HPDE6-E6E7 (cell line): ENCODE data around the gene ZFP3.
"Not testable (repeated sequence)": the region's sequence is repeated elsewhere in the genome, so short reads cannot be mapped to it uniquely, and the experiment has no call there.

Experiments used
- DNase-seq: peaks from one replicate; pipeline ENCODE4 v3.0.0; 2011; ENCODE audit warnings: missing footprints; ENCODE audit errors: extremely low spot score

Gene ZFP3

DNA sequence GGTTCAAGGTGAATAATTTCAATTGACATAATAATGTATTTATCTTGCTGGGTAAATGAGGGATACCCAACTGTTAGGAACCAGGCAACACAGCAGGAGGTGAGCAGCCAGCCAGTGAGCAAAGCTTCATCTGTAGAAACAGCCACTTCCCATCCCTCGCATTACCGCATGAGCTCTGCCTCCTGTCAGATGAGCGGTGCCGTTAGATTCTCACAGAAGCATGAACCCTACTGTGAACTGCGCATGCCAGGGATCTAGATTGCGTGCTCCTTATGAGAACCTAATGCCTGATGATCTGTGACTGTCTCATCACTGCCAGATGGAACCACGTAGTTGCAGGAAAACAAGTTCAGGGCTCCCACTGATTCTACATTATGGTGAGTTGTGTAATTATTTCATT lies 46.6 kb downstream of the ZFP3 start:
- not testable (repeated sequence) for DNase-seq

DNA sequence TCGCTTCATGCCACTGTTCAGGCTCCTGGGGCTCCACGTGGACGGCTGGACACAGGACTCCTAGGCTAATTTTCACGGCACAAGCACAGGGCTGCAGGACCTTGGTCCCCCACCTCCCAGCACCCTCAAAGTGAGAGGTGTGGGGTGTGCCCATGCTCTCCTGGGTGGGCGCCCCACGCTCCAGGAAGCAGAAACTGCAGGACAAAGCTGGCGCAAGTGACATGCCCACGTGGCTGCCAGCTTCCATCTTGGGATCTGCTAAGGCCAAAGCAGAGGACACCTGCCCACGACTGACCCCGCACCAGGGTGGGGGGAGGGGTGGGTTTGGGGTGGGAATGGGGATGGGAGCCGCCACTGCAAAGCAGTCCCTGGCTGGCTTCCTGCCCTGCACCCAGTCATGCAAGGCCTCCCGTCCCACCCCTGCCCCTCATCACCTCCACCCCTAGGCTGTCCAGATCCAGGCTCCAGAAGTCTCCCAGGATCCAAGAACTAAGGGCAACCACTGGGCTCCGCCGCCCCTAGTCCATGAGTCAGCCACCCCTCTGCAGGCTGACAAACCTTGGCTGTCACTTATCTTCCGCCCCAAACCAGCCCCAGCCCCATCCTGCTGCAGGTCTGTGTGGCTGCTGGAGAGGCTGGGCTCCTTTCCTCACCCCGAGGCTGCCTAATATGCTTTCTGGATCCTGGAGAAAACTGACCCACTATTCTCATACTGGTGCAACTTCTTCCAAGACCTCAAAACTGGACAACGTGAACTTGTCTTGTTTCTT lies 48.6 kb downstream of the ZFP3 start:
- DNase-seq, result no peak

DNA sequence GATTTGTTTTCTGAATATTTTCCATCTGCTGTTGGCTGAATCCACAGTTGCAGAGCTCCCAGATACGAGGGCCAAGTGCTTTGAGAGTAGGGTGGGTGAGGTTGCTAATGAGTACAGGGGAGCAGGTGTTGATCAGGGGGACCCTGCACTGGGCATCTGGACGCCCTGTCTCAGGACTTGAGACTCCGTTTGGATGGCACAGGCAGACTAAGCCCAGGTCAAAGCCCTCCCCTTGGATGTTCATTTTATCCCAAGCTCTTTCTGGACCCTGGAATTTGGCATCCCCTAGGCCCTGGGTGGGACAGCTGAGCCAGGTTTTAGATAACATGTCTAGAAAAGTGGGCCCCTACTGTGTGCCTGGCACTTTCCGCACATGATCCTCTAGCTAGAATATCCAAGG lies 49.6 kb downstream of the ZFP3 start:
- DNase-seq, result no peak

DNA sequence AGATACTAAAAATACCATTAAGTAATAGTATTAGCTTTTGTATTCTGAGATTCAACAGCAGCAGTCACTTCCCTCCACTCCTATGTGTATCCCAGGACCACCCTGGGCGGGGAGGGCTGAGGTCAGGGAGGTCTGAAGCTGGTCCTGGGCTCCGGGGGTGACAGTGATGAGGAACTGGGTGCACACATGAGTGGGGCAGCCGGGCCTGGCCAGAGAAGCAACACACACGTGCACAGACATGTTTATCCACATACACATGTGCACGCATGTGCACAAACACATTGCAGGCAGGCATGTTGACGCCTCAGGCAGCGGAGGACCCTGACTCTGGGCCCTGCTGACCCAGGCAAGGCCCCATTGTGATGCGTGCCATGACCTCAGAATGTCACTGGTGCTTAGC lies 50.1 kb downstream of the ZFP3 start:
- not testable (repeated sequence) for DNase-seq

DNA sequence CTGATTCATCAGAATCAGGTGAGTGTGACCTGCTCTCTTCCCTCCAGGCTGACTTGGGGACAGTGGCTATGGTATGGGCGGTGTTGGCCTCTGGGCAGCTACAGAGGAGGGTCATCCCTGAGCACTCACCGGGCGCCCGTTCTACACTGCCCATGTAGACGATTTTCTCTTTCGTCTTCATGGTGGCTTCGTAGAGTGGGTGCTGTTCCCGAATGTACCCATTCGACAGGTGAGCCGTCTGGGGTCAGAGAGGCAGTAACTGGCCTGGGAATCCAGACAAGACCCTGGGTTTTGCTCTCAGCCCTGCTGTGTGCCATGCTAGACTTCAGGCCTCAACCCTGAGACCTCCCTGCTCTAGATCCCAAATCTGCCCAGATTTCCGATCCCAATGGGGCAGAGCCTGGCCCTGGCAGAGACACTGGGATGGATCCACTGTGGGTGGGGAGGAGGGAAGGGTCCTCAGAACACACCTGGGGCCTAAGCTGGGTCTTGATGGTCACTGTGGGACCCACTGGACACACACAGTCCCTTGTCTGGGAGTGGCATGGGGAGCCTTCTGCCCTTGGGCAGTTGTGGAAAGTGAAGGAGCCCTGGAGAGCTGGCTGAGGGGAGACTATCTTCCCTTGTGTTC lies 50.8 kb downstream of the ZFP3 start:
- DNase-seq, result no peak

DNA sequence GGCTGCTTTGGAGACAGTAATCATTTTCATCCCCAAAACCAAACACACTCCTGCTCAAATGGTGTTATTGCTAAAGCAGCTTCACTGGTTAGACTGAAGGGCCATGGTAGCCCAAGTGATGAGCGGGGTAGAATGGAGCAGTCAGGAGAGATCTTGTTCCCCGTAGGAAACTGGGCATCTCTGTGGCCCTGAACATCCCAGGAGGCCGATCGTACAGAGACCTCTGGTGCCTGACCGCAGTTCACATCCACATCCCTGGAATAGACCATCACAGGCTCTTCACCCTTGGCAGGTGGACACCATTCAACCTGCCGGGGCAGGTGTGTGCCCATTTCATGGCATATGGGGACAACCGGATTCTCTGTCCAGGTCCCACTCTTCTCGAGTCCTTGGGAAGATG lies 51.5 kb downstream of the ZFP3 start:
- DNase-seq, result not testable (repeated sequence)

DNA sequence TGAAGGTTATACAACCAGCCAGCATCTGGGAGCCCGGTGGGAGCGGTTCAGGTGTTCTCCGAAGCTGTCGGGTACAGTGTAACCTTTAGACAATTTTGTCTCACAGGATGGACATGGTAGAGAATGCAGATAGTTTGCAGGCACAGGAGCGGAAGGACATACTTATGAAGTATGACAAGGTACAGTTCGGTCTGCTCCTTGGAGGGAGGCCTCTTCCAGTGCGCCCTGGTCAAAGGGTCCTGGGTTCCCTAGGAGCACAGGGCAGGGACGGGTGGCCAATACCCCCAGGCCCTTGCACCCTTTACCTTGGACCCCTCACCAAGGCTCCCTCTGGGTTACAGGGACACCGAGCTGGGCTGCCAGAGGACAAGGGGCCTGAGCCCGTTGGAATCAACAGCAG lies 52.0 kb downstream of the ZFP3 start:
- not testable (repeated sequence) for DNase-seq

DNA sequence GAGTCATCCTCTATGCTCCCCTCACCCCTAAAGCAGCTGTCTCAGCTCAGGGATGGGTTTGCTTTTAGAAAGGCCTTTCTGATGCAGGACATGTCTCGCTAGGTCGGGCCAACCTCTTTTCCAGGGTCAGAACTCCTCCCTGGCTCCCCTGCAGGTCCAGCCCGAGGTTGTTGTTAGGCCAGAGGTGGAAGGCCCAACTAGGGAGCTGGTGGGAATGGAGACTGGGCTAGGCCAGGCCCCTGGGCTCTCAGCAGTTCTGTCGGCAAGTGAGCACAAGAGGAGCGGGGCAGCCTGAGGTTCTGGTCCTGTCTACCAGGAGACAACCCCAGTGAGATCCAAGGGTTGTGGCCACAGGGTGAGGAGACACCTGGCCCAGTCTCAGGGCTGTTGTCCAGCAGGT lies 52.4 kb downstream of the ZFP3 start:
- not testable (repeated sequence) for DNase-seq

DNA sequence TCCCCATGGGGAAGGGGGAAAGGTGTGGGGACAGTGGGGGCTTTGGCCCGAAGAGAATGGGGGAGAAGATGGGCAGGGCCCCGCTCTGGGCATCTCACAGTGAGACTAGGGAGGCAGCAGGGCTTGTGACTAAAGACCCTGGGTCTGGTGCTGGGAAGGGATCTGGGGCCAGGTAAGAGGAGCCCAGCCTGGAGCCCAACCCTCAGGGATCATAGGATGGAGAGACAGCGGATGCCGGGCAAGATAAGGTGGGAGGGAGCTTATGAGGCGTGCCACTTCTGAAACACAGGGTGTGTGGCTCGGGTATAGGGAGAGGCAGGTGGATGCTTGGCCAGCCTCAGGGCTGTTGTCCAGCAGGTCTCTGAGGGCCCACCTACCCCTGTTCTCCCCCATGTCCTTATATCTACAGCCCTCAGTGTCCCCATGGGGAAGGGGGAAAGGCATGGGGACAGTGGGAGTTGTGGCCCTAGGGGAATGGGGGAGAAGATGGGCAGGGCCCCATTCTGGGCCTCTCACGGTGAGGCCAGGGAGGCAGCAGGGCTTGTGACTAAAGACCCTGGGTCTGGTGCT lies 53.0 kb downstream of the ZFP3 start:
- no peak for DNase-seq

DNA sequence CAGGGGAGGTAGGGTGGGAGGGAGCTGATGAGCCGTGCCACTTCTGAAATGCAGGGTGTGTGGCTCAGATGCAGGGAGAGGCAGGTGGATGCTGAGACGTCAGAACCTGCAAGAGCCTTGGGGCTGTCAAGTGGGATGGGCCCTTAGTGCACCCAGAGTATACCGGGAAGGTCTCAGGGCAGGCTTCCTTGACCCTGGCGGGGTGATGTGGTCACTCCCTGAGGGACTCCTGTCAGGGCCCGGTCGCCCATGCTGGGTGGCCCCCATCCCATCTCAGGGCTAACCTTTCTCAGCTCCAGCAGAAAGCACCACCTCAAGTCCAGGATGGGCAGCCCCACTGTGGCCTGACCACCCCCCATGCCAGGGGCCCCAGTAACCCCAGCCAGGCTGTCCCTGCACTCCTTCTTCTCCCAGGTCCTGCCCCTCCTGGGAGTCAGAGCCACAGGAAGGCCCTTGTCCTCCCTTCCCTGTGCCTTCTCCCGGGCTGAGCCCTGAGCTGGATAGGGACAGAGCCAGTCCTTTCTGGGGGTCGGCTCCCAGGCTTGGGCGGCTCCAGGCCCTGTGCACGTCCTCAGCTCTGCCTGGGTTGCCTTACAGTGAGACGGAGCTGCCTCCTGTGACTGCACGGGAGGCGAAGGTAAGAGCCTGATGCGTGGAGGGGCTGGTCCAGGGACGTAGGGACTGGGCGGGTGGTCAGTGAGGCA lies 53.7 kb downstream of the ZFP3 start:
- DNase-seq, result not testable (repeated sequence)

DNA sequence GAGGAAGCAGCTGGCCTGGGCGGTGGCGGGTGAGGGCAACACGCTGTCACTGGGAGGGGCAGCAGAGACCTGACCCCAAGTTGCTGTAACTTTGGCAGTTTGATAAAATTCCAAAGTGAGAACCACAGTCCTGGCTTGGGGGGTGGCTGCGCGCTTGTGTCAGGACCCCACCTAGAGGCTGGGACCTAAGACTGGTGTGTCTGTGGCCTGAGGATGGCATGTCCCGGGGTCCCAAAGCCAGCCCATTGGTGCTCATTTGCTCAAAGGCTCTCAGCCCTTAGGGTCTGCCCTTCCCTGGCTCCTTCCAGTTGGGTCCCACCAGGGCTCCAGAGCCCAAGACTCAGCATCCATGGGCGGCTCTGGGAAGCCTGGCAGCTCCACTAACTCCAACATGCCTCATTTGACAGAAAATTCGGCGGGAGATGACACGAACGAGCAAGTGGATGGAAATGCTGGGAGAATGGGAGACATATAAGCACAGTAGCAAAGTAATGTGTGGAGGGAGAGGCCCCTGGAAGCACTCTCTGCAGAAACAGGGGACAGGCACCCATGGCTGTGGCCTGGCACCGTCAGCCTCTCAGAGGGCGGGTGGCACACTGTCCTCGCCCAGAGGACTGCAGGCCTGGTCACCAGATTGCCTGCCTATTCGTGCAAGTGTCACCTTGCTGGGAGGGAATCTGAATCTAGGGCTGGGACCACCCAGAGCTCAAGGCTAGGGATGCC lies 54.4 kb downstream of the ZFP3 start:
- DNase-seq, result not testable (repeated sequence)

DNA sequence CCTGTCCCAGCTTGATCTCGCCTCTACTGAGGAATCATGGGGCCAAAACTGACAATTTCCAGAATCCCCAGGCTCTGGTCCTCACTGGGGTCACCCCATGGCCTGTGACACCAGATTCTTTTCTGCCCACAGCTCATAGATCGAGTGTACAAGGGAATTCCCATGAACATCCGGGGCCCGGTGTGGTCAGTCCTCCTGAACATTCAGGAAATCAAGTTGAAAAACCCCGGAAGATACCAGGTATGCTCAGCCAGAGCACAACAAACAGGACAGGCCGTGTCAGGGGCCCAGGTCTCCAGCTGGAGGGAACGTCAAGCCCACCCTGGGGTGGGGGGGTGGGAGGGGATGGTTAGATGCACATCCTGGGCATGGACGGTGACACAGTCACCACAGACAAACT lies 55.0 kb downstream of the ZFP3 start:
- no peak for DNase-seq

DNA sequence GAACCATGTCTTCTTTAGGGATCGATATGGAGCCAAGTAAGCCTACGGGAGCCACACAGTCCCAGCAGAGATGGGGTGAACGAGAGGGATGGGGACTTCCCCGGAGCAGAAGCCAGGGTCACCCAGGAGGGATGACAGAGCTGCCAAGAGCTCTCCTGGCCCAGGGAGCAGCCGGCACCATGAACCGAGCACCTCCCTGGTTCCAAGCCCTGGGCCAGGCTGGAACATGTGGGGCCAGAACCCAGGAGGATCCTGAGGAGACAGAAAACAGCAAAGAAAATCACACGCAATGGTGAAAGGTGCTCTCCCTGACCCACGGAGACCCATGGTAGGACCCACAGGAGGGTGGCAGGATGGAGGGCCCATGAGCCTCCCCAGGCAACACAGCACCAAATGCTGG lies 55.7 kb downstream of the ZFP3 start:
- DNase-seq, result not testable (repeated sequence)

DNA sequence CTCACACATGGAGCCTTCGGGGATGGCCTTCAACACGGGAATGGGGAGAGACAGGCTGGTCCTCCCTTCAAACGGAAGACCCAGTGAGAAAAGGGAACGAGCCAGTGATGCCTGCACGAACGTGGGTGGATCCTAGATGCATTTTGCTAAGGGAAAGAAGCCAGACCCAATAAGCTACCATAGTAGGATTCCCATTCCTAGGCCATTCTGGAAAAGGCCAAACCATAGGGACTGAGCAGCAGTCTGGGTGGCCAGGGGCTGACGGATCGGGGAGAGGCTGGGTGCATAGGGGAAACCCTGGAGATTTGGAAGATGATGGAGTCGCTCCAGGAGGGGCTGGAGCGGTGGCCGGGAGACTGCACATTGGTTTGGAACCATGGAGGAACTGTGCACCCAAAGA lies 56.3 kb downstream of the ZFP3 start:
- DNase-seq, result not testable (repeated sequence)

DNA sequence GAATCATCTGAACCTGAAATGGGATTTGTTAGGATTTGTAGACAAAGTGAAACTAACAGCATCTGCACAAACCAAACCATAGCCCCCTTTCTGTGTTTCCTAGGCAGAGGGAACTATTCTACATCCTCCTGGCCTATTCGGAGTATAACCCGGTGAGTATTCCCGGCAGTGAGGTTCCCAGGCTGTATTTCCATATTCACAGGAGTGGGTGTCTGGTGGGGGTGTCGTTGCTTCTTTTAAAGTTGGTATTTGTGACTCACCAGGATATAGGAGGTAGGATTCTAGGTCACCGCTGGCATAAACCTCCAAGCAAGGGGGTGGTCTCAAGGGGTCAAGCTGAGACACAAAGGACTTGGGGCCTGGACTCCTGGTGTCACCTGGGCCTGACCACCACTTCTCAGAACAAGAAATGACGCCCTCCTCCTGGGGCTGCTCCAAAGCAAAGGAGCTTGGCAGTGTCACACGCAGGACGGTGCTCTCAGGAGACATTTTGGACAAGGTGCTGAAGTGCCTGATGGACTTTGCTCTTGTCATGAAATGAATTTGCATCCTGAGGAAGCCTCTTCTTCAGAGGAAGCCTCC lies 57.0 kb downstream of the ZFP3 start:
- DNase-seq, result not testable (repeated sequence)

DNA sequence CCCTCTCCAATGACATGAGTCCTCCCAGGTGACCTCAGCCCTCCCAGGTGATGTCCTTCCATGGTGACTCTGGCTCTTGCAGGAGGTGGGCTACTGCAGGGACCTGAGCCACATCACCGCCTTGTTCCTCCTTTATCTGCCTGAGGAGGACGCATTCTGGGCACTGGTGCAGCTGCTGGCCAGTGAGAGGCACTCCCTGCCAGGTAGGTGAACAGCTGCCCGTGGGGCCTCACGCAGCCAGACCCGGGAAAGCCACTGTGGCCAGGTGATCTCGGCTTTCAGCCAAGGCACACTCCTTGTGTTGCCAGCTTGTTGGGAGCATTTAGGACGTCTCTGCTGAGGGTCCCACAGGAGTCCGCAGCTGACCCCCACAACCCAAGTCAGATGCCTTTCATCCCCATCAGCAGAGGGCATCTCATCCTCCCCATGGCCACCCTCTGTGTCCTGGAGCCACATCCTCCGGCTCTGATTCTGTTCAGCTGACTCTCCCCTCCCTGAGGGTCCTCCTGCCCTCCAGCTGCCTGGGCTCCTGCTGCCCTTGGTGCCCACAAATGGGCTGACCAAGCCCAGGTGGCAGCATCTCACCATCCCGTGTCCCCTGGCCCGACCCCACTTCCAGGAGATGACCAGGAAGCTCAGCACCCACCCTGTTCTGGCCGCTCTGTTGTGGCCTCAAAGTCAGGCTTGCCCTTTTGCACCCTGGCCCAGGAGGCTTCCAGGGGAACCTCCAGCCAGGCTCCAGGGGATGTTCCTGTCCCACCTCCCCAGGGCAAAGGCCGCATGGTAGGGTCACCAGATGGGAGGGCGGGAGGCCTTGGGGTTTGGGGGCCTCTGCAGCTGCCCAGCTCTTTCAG lies 57.7 kb downstream of the ZFP3 start:
- no peak for DNase-seq

DNA sequence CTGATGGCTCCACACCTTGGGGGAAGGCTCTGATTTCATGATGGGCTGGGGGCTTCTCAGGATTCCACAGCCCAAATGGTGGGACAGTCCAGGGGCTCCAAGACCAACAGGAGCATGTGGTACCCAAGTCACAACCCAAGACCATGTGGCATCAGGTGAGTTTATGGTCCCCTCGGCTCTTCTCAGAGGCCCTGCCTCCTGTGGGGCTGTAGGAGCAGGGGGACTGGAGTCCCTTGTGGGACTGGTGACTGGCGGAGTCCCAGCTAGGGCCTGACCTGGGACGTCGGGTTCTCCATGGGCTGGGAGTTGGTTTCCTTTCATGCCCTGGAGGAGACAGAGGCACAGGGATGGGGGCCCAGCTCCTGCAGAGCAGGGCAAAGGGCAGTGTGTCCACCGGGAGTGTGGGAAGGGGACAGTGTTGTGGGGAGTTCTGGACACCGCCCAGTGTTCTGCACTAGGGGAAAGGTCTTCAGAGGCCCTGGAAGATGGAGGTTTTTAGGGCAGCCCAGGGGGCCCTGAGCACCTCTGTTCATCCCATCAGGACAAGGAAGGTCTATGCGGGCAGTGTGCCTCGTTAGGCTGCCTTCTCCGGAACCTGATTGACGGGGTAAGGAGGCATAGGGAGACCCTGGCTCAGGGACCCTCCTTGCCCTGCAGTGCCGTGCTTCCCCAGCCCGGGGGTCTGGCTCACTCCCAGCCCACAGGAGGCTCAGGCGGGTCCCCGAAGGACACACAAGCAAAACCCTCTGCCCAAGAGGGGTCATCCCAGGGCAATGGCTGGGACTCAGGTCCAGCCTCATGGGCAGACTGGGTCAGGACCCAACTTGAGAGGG lies 58.5 kb downstream of the ZFP3 start:
- not testable (repeated sequence) for DNase-seq

DNA sequence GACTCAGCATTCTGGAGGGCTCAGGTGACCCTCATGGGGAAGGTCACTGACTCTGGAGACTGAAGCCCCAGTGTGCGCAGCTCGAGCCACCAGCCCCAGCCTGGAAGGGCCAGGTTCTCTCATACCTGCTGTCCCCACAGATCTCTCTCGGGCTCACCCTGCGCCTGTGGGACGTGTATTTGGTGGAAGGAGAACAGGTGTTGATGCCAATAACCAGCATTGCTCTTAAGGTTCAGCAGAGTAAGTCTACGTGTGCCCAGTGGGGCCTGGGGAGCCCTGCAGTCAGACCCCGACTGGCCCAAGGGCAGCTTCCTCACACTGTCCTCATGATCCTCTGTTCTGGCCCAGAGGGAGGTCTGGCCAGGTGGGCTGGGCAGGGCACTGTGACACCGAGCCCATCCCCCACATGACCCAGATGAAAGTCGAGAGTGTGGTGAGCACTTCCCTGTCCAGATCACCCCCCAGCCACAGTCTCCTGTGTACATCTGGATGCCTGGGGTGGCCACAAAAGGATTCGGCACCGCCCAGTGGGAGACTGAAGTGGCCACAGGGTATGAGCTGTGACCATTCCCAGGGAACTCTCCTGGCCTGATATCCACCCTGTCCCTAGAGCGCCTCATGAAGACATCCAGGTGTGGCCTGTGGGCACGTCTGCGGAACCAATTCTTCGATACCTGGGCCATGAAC lies 59.4 kb downstream of the ZFP3 start:
- not testable (repeated sequence) for DNase-seq

DNA sequence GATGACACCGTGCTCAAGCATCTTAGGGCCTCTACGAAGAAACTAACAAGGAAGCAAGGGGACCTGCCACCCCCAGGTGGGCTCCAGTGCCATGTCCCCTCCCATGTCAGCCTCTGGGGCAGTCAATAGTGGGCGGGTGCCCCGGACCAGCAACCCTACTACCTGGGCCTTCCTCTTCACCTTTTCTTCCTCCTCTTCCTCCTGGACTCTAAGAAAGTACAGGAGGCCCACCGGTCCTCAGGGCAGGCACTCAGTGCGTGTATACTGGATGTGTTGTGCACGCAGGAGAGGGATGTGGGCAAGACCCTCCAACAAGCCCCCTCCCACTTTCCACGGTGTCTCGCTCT lies 59.9 kb downstream of the ZFP3 start:
- DNase-seq, result not testable (repeated sequence)
